GM15510 (cell line): Measurements from ENCODE around the gene LTA.
A peak's percentile ranks its signal among the peaks of the same experiment; 100 is the strongest.

Source experiments
- POLR2A ChIP-seq: IDR thresholded peaks from 3 replicates; pipeline ENCODE4 v1.6.1; 2011; ENCODE audit warnings: borderline replicate concordance; ENCODE audit not compliant: insufficient read length; ENCODE audit errors: extremely low read depth

Gene LTA

GRCh38 chr6:31557443-31558317, 14.4 kb upstream of the LTA start:
- no peak for TF ChIP-seq POLR2A

DNA sequence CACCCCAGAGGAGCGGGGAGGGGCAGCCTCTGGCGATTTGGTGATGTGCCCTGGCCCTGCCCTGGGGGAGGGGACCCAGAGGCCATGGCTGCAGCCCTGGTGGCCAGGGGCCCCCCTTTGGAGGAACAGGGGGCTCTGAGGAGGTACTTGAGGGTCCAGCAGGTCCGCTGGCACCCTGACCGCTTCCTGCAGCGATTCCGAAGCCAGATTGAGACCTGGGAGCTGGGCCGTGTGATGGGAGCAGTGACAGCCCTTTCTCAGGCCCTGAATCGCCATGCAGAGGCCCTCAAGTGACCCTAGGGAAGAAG, 13.8 kb upstream of the LTA start:
- TF ChIP-seq POLR2A: no peak

GRCh38 chr6:31558631-31559500, 13.2 kb upstream of the LTA start:
- TF ChIP-seq POLR2A: no peak

DNA sequence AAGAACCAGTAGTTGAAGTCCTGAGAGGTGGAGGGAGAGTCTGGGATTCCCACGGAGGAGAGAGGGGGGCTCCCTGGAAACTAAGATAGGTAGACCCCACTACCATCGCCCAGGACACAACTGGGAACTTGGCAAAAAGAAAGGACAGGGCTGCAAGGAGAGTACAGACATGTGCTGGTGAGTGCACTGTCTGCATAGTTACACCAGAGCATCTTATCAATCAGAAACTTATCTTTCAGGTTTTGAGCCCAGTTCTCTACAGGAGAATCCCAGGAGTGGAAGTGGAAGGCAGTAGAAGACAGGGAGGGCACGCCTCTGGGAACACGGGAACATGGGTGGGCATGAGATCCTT, 12.5 kb upstream of the LTA start:
- TF ChIP-seq POLR2A: no peak

DNA sequence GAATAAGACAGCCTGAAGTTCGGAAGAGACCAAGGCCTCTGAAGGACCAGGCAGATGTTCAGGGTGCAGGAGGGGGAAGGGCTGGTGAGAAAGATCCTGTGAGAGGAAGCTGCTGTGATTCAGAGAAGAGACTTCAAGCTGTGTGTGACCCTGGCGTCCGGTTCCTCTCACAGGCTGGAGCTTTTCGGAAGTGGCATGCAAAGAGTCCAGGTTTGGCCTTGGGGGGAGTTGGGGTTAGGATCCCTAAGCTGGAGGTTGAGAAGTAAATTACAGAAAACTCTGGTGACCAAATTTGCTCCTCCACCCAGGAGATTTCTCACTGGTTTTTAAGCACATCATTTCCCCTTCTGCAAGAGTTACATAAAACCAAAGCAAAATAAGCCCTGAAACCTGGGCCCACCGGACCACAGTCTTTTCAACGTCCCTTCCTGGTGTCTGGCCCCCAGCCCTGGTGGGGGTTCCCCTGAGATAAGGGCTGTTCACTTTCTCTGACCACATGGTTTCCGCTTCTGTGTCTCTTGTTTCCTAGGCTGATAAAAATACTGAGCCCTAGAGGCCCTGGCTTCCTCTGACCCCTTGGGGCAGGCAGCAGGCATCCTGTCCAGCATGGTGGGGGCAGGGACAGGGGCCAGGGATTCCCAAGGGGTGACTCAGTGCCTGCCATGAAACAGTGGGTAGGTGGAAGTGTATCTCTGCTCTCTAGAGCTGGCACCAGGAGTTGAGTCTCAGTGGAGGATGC, 12.0 kb upstream of the LTA start:
- TF ChIP-seq POLR2A: no peak

DNA sequence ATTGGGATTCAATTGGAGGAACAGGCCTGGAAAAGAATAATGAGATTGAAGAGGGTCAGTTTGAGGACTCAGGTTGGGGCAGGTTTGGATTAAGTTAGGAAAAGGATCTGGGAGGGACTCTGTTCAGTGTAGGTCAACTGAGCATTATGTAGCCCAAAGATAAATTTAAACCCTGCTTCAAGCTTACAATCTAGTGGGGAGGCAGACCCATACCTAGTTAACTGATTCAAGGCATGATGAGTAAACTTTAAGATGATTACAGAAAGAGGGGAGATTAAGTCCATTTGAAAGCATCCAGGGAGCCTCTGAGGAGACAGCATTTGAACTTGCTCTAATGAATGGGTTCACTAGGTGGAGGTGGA, 11.4 kb upstream of the LTA start:
- TF ChIP-seq POLR2A: no peak

- peak; percentile 30 for TF ChIP-seq POLR2A
Measured at GRCh38 chr6:31567531-31568370, 4.3 kb upstream of the LTA start.

DNA sequence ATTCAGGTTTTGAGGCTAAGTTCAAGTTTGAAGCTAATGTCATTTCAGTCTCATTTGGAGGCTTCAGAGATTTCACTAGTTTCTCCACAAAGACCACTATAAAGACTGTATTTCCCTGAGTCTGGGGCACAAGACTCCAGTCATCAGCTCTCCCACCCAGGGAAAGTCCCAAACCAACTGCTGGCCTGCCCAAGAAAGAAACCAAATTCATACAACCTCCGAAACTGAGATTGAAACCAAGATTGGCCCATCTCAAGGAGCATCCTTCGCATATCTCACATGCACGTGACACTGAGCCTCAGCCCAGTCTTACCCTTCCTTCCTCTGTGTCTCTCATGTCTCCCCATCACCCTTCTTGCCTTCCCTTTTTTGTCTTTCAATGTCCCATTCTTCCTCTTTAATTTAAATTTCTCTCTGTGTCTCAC, 3.5 kb upstream of the LTA start:
- TF ChIP-seq POLR2A: no peak

DNA sequence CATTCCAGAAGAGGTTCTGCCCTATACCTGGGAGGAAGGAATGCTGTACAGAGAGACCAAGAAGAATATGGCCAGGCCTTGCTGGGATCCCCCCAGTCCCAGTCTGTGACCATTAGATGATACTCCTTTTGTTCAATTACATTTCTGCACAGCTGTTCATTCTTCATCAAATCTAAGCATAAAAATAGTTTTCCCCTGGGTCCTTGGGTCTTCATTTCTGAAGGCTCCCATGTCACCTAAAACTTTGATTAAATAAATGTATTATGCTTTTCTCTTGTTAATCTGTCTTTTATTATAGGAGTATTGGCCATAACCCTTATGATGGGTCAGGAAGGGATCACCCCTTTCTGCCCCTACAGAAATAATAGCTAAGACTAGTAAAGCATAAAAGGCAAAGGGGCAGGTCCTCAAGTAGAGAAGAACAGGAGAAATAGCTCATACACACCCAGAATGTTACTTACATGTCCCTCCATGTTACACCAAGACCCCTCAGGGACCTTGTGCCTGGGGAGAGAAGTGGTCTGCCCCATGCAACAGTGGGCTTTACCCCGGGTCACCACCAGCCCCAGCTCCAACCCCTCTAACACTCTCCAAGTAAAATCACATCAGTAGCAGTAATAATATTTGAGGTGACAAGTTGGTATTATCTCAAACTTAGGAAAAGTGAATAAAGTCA, 2.1 kb upstream of the LTA start:
- TF ChIP-seq POLR2A: no peak

- no peak for TF ChIP-seq POLR2A
Measured at GRCh38 chr6:31573239-31574105, 1.4 kb downstream of the LTA start.

DNA sequence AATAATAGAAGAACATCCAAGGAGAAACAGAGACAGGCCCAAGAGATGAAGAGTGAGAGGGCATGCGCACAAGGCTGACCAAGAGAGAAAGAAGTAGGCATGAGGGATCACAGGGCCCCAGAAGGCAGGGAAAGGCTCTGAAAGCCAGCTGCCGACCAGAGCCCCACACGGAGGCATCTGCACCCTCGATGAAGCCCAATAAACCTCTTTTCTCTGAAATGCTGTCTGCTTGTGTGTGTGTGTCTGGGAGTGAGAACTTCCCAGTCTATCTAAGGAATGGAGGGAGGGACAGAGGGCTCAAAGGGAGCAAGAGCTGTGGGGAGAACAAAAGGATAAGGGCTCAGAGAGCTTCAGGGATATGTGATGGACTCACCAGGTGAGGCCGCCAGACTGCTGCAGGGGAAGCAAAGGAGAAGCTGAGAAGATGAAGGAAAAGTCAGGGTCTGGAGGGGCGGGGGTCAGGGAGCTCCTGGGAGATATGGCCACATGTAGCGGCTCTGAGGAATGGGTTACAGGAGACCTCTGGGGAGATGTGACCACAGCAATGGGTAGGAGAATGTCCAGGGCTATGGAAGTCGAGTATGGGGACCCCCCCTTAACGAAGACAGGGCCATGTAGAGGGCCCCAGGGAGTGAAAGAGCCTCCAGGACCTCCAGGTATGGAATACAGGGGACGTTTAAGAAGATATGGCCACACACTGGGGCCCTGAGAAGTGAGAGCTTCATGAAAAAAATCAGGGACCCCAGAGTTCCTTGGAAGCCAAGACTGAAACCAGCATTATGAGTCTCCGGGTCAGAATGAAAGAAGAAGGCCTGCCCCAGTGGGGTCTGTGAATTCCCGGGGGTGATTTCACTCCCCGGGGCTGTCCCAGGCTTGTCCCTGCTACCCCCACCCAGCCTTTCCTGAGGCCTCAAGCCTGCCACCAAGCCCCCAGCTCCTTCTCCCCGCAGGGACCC, 2.3 kb downstream of the LTA start:
- TF ChIP-seq POLR2A: peak; percentile 48

GRCh38 chr6:31575335-31575901, 3.3 kb downstream of the LTA start, which contains the start of gene TNF:
TSS of gene TNF (plus strand) at chr6:31575565. CDS start at chr6:31575742, 177 bp downstream.
- peak; percentile 99 for TF ChIP-seq POLR2A
